ENCODE data around the gene AQR. TPM values are rescaled to one million over a fixed set of nuclear protein-coding genes. Genes with fewer than 3 reads are reported as not detected.
A peak's percentile ranks its signal among the peaks of the same experiment; 100 is the strongest.

The AQR gene
- total and polyA plus RNA-seq, 2 experiments from 2014 or later = 42.3 to 67.3 TPM

- ATAC-seq (no peak), DNase-seq (ENCODE audit: low spot score) (no peak)
- Mint-ChIP-seq H3K27ac (no peak overlapping the region), H3K36me3 (ENCODE audit: low read depth) (no peaks in the 10 kb centered on the region), H3K27me3 (ENCODE audit: insufficient read depth, low read depth, poor library complexity) (peaks cover 5% of the 10 kb centered on the region), H3K4me1 (peaks cover 32% of the 10 kb centered on the region), H3K4me3 (no peak overlapping the region), H3K9me3 (peaks cover 2% of the 10 kb centered on the region; the same call in 1 of the 3 replicates)
- H4K20me1 ChIP-seq (replicated peaks; ENCODE audit: insufficient read depth) = no peaks in the 10 kb centered on the region
- no peaks in the 10 kb centered on the region for H3K27me3 ChIP-seq (ENCODE audit: insufficient read depth)
- H3F3A ChIP-seq (replicated peaks; ENCODE audit: low read depth) = 0 out of 2 replicates have a peak, but pooled peaks cover 4% of the 10 kb centered on the region
- H3K9me2 ChIP-seq (ENCODE audit: insufficient read depth) = no peaks in the 10 kb centered on the region
- H3K4me2 ChIP-seq = no peak overlapping the region
- no peak overlapping the region for H3K4me3 ChIP-seq
- H3K27ac ChIP-seq (ENCODE audit: low read depth) = no peak overlapping the region; the same call in 1 of the 2 replicates
- H2AFZ ChIP-seq = peak overlapping the region; percentile 33; the same call in 1 of the 2 replicates
- TF ChIP-seq ETS1 (IDR thresholded peaks at IDR 0.05) (no peak), JUNB (IDR thresholded peaks at IDR 0.05; ENCODE audit: unreplicated experiment) (no peak), EZH2phosphoT487 (IDR thresholded peaks at IDR 0.05; ENCODE audit: unreplicated experiment) (no peak), STAT1 (IDR thresholded peaks at IDR 0.05; ENCODE audit: unreplicated experiment) (no peak), POLR2AphosphoS5 (IDR thresholded peaks at IDR 0.05; ENCODE audit: low read depth) (no peak), ZNF114 (CRISPR knock-in tag; IDR thresholded peaks at IDR 0.05) (no peak), REST (IDR thresholded peaks at IDR 0.05; ENCODE audit: unreplicated experiment) (no peak), ZNF462 (CRISPR knock-in tag; IDR thresholded peaks at IDR 0.05) (no peak), CREB1 (CRISPR knock-in tag; IDR thresholded peaks at IDR 0.05; ENCODE audit: low read depth) (no peak), ZNF331 (CRISPR knock-in tag; IDR thresholded peaks at IDR 0.05; ENCODE audit: low read depth) (no peak), EZH2 (IDR thresholded peaks at IDR 0.05; ENCODE audit: low read depth, unreplicated experiment) (no peak), NANOG (IDR thresholded peaks at IDR 0.05; ENCODE audit: borderline replicate concordance) (no peak), CTCF (conservative IDR thresholded peaks at IDR 0.05; ENCODE audit: low read depth in 2 of 2) (no peak)
- peaks cover 27% of the 10 kb centered on the region for H3K4me1 ChIP-seq (ENCODE audit: insufficient read depth)
- H3K36me3 ChIP-seq (ENCODE audit: insufficient read depth) = no peaks in the 10 kb centered on the region
- no peaks in the 10 kb centered on the region for H3K79me2 ChIP-seq (replicated peaks; ENCODE audit: insufficient read depth)
Observed at GRCh38 chr15:34993877-34994276, 24.3 kb upstream of the AQR start.

All from GM23338 (cell line).